Measurements from ENCODE around the gene MMP2.

The MMP2 gene

GRCh38 chr16:55503726-55504550, 24.9 kb downstream of the MMP2 start:
- H3K23ac ChIP-seq (ENCODE audit: low read depth, low read length, poor library complexity) = no peak overlapping the region
- no peak overlapping the region for H2BK12ac ChIP-seq (ENCODE audit: low read length)
- H3K4me1 ChIP-seq (ENCODE audit: control insufficient read depth in 2 of 2, insufficient read depth in 1 of 2, low read depth in 1 of 2, low read length in 2 of 2) = peaks cover 19 to 26% of the 10 kb centered on the region in 2 donors
- H2BK15ac ChIP-seq (ENCODE audit: low read length) = no peak overlapping the region
- no peak overlapping the region for H3K18ac ChIP-seq (ENCODE audit: low read length)
- H3K4me3 ChIP-seq (ENCODE audit: low read length in 2 of 2) = no peak overlapping the region
- H3K27ac ChIP-seq (replicated peaks; ENCODE audit: low read length) = no peak overlapping the region
- H2BK120ac ChIP-seq (ENCODE audit: low read depth, low read length) = no peak overlapping the region
- H3K36me3 ChIP-seq (replicated peaks in 1 of 2; ENCODE audit: control insufficient read depth in 2 of 2, insufficient read depth in 2 of 2, low read length in 2 of 2) = peaks cover 1 to 86% of the 10 kb centered on the region in 2 donors
- no peaks in the 10 kb centered on the region for H3K27me3 ChIP-seq (ENCODE audit: control insufficient read depth in 3 of 3, insufficient read depth in 3 of 3, low read depth in 1 of 3, low read length in 3 of 3)
- no peak overlapping the region for H4K8ac ChIP-seq (ENCODE audit: low read depth, low read length)
- H3K79me1 ChIP-seq (ENCODE audit: low read depth, low read length) = no peaks in the 10 kb centered on the region
- DNase-seq (ENCODE audit: low spot score) = no peak
- H3K9me3 ChIP-seq (replicated peaks in 1 of 2; ENCODE audit: control insufficient read depth in 2 of 2, insufficient read depth in 1 of 2, low read depth in 1 of 2, low read length in 2 of 2) = peaks cover 0 to 2% of the 10 kb centered on the region in 2 donors
- H2BK5ac ChIP-seq (ENCODE audit: low read length) = no peak overlapping the region
- H3K14ac ChIP-seq (ENCODE audit: low read length) = no peak overlapping the region
- no peak overlapping the region for H3K4ac ChIP-seq (ENCODE audit: low read length)
- no peak overlapping the region for H4K91ac ChIP-seq (ENCODE audit: low read depth, low read length, poor library complexity)
- WGBS, 2 donors (ENCODE audit: extremely low coverage in 2 of 2, insufficient read length in 2 of 2, insufficient replicate concordance in 1 of 2) = no CpG with 5 or more reads among the region's 8 CpGs
- no peak overlapping the region for H2AK5ac ChIP-seq (ENCODE audit: low read depth, low read length)
- no peak overlapping the region for H3K9ac ChIP-seq (ENCODE audit: low read depth, low read length, poor library complexity)
- no peak overlapping the region for H3K4me2 ChIP-seq (ENCODE audit: insufficient read depth, low read length, poor library complexity, severe bottlenecking)
- no peak overlapping the region for H2AFZ ChIP-seq (ENCODE audit: low read length)

- Histone ChIP-seq H2AFZ (ENCODE audit: low read length) (no peak overlapping the region), H3K18ac (ENCODE audit: low read length) (no peak overlapping the region), H4K91ac (ENCODE audit: low read depth, low read length, poor library complexity) (no peak overlapping the region), H3K79me1 (ENCODE audit: low read depth, low read length) (peaks cover 5% of the 10 kb centered on the region), H3K36me3 (replicated peaks in 1 of 2; ENCODE audit: control insufficient read depth in 2 of 2, insufficient read depth in 2 of 2, low read length in 2 of 2) (peaks cover 1 to 81% of the 10 kb centered on the region in 2 donors), H3K27me3 (ENCODE audit: control insufficient read depth in 3 of 3, insufficient read depth in 3 of 3, low read depth in 1 of 3, low read length in 3 of 3) (peaks cover 0 to 3% (median 0%) of the 10 kb centered on the region in 3 experiments), H3K14ac (ENCODE audit: low read length) (no peak overlapping the region), H3K4me2 (ENCODE audit: insufficient read depth, low read length, poor library complexity, severe bottlenecking) (no peak overlapping the region), H2BK5ac (ENCODE audit: low read length) (no peak overlapping the region), H2BK15ac (ENCODE audit: low read length) (no peak overlapping the region), H3K9ac (ENCODE audit: low read depth, low read length, poor library complexity) (no peak overlapping the region), H3K23ac (ENCODE audit: low read depth, low read length, poor library complexity) (no peak overlapping the region), H3K4me1 (ENCODE audit: control insufficient read depth in 2 of 2, insufficient read depth in 1 of 2, low read depth in 1 of 2, low read length in 2 of 2) (peaks cover 14% of the 10 kb centered on the region in 2 donors), H3K4ac (ENCODE audit: low read length) (no peak overlapping the region), H3K9me3 (replicated peaks in 1 of 2; ENCODE audit: control insufficient read depth in 2 of 2, insufficient read depth in 1 of 2, low read depth in 1 of 2, low read length in 2 of 2) (peaks cover 0 to 2% of the 10 kb centered on the region in 2 donors), H2BK12ac (ENCODE audit: low read length) (no peak overlapping the region), H2BK120ac (ENCODE audit: low read depth, low read length) (no peak overlapping the region), H3K4me3 (ENCODE audit: low read length in 2 of 2) (no peak overlapping the region), H3K27ac (replicated peaks; ENCODE audit: low read length) (no peak overlapping the region), H2AK5ac (ENCODE audit: low read depth, low read length) (no peak overlapping the region), H4K8ac (ENCODE audit: low read depth, low read length) (no peak overlapping the region)
- DNase-seq (ENCODE audit: low spot score) = no peak
- no CpG with 5 or more reads among the region's 10 CpGs for WGBS, 2 donors (ENCODE audit: extremely low coverage in 2 of 2, insufficient read length in 2 of 2, insufficient replicate concordance in 1 of 2)
Observed at GRCh38 chr16:55505333-55506015, 26.5 kb downstream of the MMP2 start.

- H3K4me1 ChIP-seq (ENCODE audit: control insufficient read depth in 2 of 2, insufficient read depth in 1 of 2, low read depth in 1 of 2, low read length in 2 of 2) = peaks cover 7 to 11% of the 10 kb centered on the region in 2 donors
- no peak overlapping the region for H3K23ac ChIP-seq (ENCODE audit: low read depth, low read length, poor library complexity)
- no CpG with 5 or more reads among the region's 7 CpGs for WGBS, 2 donors (ENCODE audit: extremely low coverage in 2 of 2, insufficient read length in 2 of 2, insufficient replicate concordance in 1 of 2)
- no peak overlapping the region for H4K91ac ChIP-seq (ENCODE audit: low read depth, low read length, poor library complexity)
- H4K8ac ChIP-seq (ENCODE audit: low read depth, low read length) = no peak overlapping the region
- no peak overlapping the region for H3K14ac ChIP-seq (ENCODE audit: low read length)
- no peak overlapping the region for H2BK12ac ChIP-seq (ENCODE audit: low read length)
- no peak overlapping the region for H2BK5ac ChIP-seq (ENCODE audit: low read length)
- H2AK5ac ChIP-seq (ENCODE audit: low read depth, low read length) = no peak overlapping the region
- no peak overlapping the region for H2AFZ ChIP-seq (ENCODE audit: low read length)
- H2BK120ac ChIP-seq (ENCODE audit: low read depth, low read length) = no peak overlapping the region
- no peak overlapping the region for H3K4me3 ChIP-seq (ENCODE audit: low read length in 2 of 2)
- DNase-seq (ENCODE audit: low spot score) = no peak
- H3K9ac ChIP-seq (ENCODE audit: low read depth, low read length, poor library complexity) = no peak overlapping the region
- no peak overlapping the region for H3K4me2 ChIP-seq (ENCODE audit: insufficient read depth, low read length, poor library complexity, severe bottlenecking)
- peaks cover 1 to 76% of the 10 kb centered on the region in 2 donors for H3K36me3 ChIP-seq (replicated peaks in 1 of 2; ENCODE audit: control insufficient read depth in 2 of 2, insufficient read depth in 2 of 2, low read length in 2 of 2)
- H3K4ac ChIP-seq (ENCODE audit: low read length) = no peak overlapping the region
- H3K79me1 ChIP-seq (ENCODE audit: low read depth, low read length) = peaks cover 5% of the 10 kb centered on the region
- peaks cover 0 to 3% (median 0%) of the 10 kb centered on the region in 3 experiments for H3K27me3 ChIP-seq (ENCODE audit: control insufficient read depth in 3 of 3, insufficient read depth in 3 of 3, low read depth in 1 of 3, low read length in 3 of 3)
- H2BK15ac ChIP-seq (ENCODE audit: low read length) = no peak overlapping the region
- peaks cover 0 to 2% of the 10 kb centered on the region in 2 donors for H3K9me3 ChIP-seq (replicated peaks in 1 of 2; ENCODE audit: control insufficient read depth in 2 of 2, insufficient read depth in 1 of 2, low read depth in 1 of 2, low read length in 2 of 2)
- no peak overlapping the region for H3K27ac ChIP-seq (replicated peaks; ENCODE audit: low read length)
- no peak overlapping the region for H3K18ac ChIP-seq (ENCODE audit: low read length)
Observed at GRCh38 chr16:55506083-55506482, 27.1 kb downstream of the MMP2 start.

DNA sequence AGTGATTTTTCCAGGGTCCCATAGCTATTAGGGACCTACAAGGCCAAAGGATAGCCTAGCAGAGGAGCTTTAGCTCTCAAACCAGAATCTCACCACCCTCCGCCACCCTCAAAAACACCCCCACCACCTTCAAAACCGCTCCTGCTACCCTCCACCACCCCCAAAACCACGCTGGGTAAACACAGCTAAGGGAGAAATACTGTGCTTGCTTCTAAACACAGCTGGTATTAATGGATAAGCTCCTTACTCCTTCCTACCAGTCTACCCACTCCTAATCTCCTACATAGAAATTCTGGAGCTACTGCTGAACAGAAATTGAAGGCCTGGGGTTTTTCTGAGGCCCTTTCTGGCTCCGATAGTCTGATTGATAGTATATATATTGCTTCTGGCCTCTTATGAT, 27.7 kb downstream of the MMP2 start:
- Histone ChIP-seq H2BK15ac (ENCODE audit: low read length) (no peak overlapping the region), H3K4me2 (ENCODE audit: insufficient read depth, low read length, poor library complexity, severe bottlenecking) (no peak overlapping the region), H3K9ac (ENCODE audit: low read depth, low read length, poor library complexity) (no peak overlapping the region), H2BK12ac (ENCODE audit: low read length) (no peak overlapping the region), H4K91ac (ENCODE audit: low read depth, low read length, poor library complexity) (no peak overlapping the region), H2AFZ (ENCODE audit: low read length) (no peak overlapping the region), H3K18ac (ENCODE audit: low read length) (no peak overlapping the region), H3K23ac (ENCODE audit: low read depth, low read length, poor library complexity) (no peak overlapping the region), H3K14ac (ENCODE audit: low read length) (no peak overlapping the region), H3K4me3 (ENCODE audit: low read length in 2 of 2) (no peak overlapping the region), H4K8ac (ENCODE audit: low read depth, low read length) (no peak overlapping the region), H2BK120ac (ENCODE audit: low read depth, low read length) (no peak overlapping the region), H3K36me3 (replicated peaks in 1 of 2; ENCODE audit: control insufficient read depth in 2 of 2, insufficient read depth in 2 of 2, low read length in 2 of 2) (peaks cover 1 to 70% of the 10 kb centered on the region in 2 donors), H2BK5ac (ENCODE audit: low read length) (no peak overlapping the region), H3K4ac (ENCODE audit: low read length) (no peak overlapping the region), H2AK5ac (ENCODE audit: low read depth, low read length) (no peak overlapping the region), H3K79me1 (ENCODE audit: low read depth, low read length) (peaks cover 5% of the 10 kb centered on the region), H3K4me1 (ENCODE audit: control insufficient read depth in 2 of 2, insufficient read depth in 1 of 2, low read depth in 1 of 2, low read length in 2 of 2) (peaks cover 5 to 11% of the 10 kb centered on the region in 2 donors), H3K27me3 (ENCODE audit: control insufficient read depth in 3 of 3, insufficient read depth in 3 of 3, low read depth in 1 of 3, low read length in 3 of 3) (peaks cover 0 to 3% (median 0%) of the 10 kb centered on the region in 3 experiments), H3K9me3 (replicated peaks in 1 of 2; ENCODE audit: control insufficient read depth in 2 of 2, insufficient read depth in 1 of 2, low read depth in 1 of 2, low read length in 2 of 2) (peaks cover 0 to 2% of the 10 kb centered on the region in 2 donors), H3K27ac (replicated peaks; ENCODE audit: low read length) (no peak overlapping the region)
- no peak for DNase-seq (ENCODE audit: low spot score)
- no CpG with 5 or more reads among the region's 4 CpGs for WGBS, 2 donors (ENCODE audit: extremely low coverage in 2 of 2, insufficient read length in 2 of 2, insufficient replicate concordance in 1 of 2)
